Neural cell (in vitro differentiated cells): Measurements from ENCODE around the gene ARL15. TPM values are rescaled to one million over a fixed set of nuclear protein-coding genes. Genes with fewer than 3 reads are reported as not detected.

Source experiments
- H2AFZ ChIP-seq: fragments of 200-600, 300-800 bp; sonication (generic), shearing (Covaris generic); 2 replicates; pipeline ENCODE4 v1.6.0; 2014; ENCODE audit warnings: low read depth, mild to moderate bottlenecking, antibody characterized with exemption, low read length, moderate library complexity
- H3F3A ChIP-seq: fragments of 200-600 bp; shearing (Covaris generic); 2 replicates; pipeline ENCODE4 v1.6.1; 2016; ENCODE audit warnings: mild to moderate bottlenecking, moderate library complexity, mixed read lengths, antibody characterized with exemption, low read length; ENCODE audit not compliant: insufficient read depth, poor library complexity, severe bottlenecking
- H3K27ac ChIP-seq: fragments of 200-600, 300-800 bp; sonication (generic), shearing (Covaris generic); 2 replicates; pipeline ENCODE4 v1.5.1; 2014; ENCODE audit warnings: mild to moderate bottlenecking, low read length, moderate library complexity
- H3K27me3 ChIP-seq: fragments of 300-800, 200-600 bp; sonication (generic), shearing (Covaris generic); 2 replicates; pipeline ENCODE4 v1.6.0; 2014; ENCODE audit warnings: mild to moderate bottlenecking, low read depth, low read length, moderate library complexity; ENCODE audit not compliant: insufficient read depth
- H3K36me3 ChIP-seq: fragments of 300-800, 200-600 bp; sonication (generic), shearing (Covaris generic); 2 replicates; pipeline ENCODE4 v1.5.1; 2014; ENCODE audit warnings: mild to moderate bottlenecking, antibody characterized with exemption, low read length, moderate library complexity; ENCODE audit not compliant: insufficient read depth
- H3K4me2 ChIP-seq: fragments of 300-800, 200-600 bp; sonication (generic), shearing (Covaris generic); 2 replicates; pipeline ENCODE4 v1.6.0; 2014; ENCODE audit warnings: mild to moderate bottlenecking, low read length
- H3K4me3 ChIP-seq: fragments of 300-800, 200-600 bp; sonication (generic), shearing (Covaris generic); 2 replicates; pipeline ENCODE4 v1.5.1; 2014; ENCODE audit warnings: mild to moderate bottlenecking, low read length, moderate library complexity
- H3K79me2 ChIP-seq: fragments of 200-600 bp; shearing (Covaris generic); replicated peaks from 2 replicates; pipeline ENCODE4 v1.6.0; 2014; ENCODE audit warnings: mild to moderate bottlenecking, low read length, moderate library complexity; ENCODE audit not compliant: insufficient read depth
- H3K9ac ChIP-seq: fragments of 300-800, 200-600 bp; sonication (generic), shearing (Covaris generic); 2 replicates; pipeline ENCODE4 v1.6.1; 2016; ENCODE audit warnings: mild to moderate bottlenecking, low read length, mixed read lengths
- H3K9me2 ChIP-seq: fragments of 200-600 bp; shearing (Covaris generic); 2 replicates; pipeline ENCODE4 v1.6.1; 2016; ENCODE audit warnings: mild to moderate bottlenecking, low read length, mixed read lengths; ENCODE audit not compliant: insufficient read depth
- H3K9me3 ChIP-seq: fragments of 200-600, 300-800 bp; sonication (generic), shearing (Covaris generic); 2 replicates; pipeline ENCODE4 v1.6.1; 2016; ENCODE audit warnings: mild to moderate bottlenecking, mixed run types, low read length, moderate library complexity, mixed read lengths
- H4K20me1 ChIP-seq: fragments of 200-600 bp; shearing (Covaris generic); 2 replicates; pipeline ENCODE4 v1.6.1; 2016; ENCODE audit warnings: mild to moderate bottlenecking, mixed run types; ENCODE audit not compliant: insufficient read depth
- EP300 ChIP-seq: fragments of 450-650 bp; conservative IDR thresholded peaks from 2 replicates; pipeline ENCODE4 v1.6.1; 2014; ENCODE audit warnings: antibody characterized with exemption, mild to moderate bottlenecking, moderate library complexity; ENCODE audit not compliant: poor library complexity, severe bottlenecking
- EZH2 ChIP-seq: fragments of 200-600, 300-800 bp; shearing (Covaris generic), sonication (generic); IDR thresholded peaks from 2 replicates; pipeline ENCODE4 v1.6.1; 2014; ENCODE audit warnings: antibody characterized with exemption, low read length, borderline replicate concordance, mild to moderate bottlenecking; ENCODE audit not compliant: insufficient read depth, poor library complexity, severe bottlenecking
- MXI1 ChIP-seq: fragments of 450-650 bp; conservative IDR thresholded peaks from 2 replicates; pipeline ENCODE4 v1.6.1; 2014; ENCODE audit warnings: antibody characterized with exemption, mild to moderate bottlenecking; ENCODE audit not compliant: poor library complexity, severe bottlenecking
- POLR2AphosphoS5 ChIP-seq: IDR thresholded peaks from 2 replicates; pipeline ENCODE4 v1.6.1; 2012
- RAD21 ChIP-seq: fragments of 450-650 bp; conservative IDR thresholded peaks from 2 replicates; pipeline ENCODE4 v1.6.1; 2014; ENCODE audit warnings: antibody characterized with exemption, mild to moderate bottlenecking, moderate library complexity
- SMC3 ChIP-seq: fragments of 450-650 bp; conservative IDR thresholded peaks from 2 replicates; pipeline ENCODE4 v1.6.1; 2014; ENCODE audit warnings: antibody characterized with exemption, mild to moderate bottlenecking, moderate library complexity; ENCODE audit not compliant: poor library complexity
- TAF1 ChIP-seq: IDR thresholded peaks from 2 replicates; pipeline ENCODE4 v1.6.1; 2012; ENCODE audit warnings: low read depth
- polyA plus RNA-seq: library from polyadenylated mRNA; depleted of rRNA; stranded (reverse); fragments of >200 nt; gene quantifications from 2 replicates; pipeline ENCODE4 v1.2.3, GENCODE V29; 2014
- TF ChIP-seq, protein P1 (sequence below): fragments of 450-650 bp; IDR thresholded peaks from 2 replicates; pipeline ENCODE4 v1.5.1; 2014; ENCODE audit warnings: antibody characterized with exemption, mild to moderate bottlenecking, moderate library complexity; ENCODE audit not compliant: poor library complexity, severe bottlenecking
- TF ChIP-seq, protein P2 (sequence below): IDR thresholded peaks from 2 replicates; pipeline ENCODE4 v1.6.1; 2012; ENCODE audit warnings: borderline replicate concordance

ARL15 gene
- polyA plus RNA-seq, 1 donor from 2014 or later = 51.9 TPM

DNA sequence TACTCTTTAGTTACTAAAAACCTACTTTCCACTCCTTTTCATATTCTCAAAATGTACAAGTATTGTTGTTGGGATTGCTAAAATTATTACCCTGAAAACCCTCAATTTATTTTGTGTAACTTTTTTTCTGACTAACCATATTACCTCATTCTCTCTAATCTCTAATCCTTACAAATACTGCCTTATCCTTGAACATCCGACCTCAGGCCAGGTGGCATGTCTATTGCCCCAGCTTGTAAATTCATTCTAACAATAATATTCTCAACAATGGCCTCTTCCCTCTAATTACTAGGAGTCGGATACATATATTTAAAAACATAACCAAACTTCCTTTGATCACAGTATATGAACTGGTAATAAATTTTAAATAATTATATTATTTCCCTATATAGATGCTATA, 25.8 kb downstream of the ARL15 start:
- Histone ChIP-seq H3K27me3 (no peaks in the 10 kb centered on the region), H3K9me3 (no peaks in the 10 kb centered on the region), H3K36me3 (no peaks in the 10 kb centered on the region), H3K4me2 (no peak overlapping the region), H2AFZ (no peak overlapping the region), H3K9me2 (no peaks in the 10 kb centered on the region), H3K27ac (no peak overlapping the region), H4K20me1 (no peaks in the 10 kb centered on the region), H3K9ac (no peak overlapping the region), H3K4me3 (no peak overlapping the region), H3F3A (no peaks in the 10 kb centered on the region), H3K79me2 (no peaks in the 10 kb centered on the region)
- no peak for TF ChIP-seq MXI1
- TF ChIP-seq, protein P1, sequence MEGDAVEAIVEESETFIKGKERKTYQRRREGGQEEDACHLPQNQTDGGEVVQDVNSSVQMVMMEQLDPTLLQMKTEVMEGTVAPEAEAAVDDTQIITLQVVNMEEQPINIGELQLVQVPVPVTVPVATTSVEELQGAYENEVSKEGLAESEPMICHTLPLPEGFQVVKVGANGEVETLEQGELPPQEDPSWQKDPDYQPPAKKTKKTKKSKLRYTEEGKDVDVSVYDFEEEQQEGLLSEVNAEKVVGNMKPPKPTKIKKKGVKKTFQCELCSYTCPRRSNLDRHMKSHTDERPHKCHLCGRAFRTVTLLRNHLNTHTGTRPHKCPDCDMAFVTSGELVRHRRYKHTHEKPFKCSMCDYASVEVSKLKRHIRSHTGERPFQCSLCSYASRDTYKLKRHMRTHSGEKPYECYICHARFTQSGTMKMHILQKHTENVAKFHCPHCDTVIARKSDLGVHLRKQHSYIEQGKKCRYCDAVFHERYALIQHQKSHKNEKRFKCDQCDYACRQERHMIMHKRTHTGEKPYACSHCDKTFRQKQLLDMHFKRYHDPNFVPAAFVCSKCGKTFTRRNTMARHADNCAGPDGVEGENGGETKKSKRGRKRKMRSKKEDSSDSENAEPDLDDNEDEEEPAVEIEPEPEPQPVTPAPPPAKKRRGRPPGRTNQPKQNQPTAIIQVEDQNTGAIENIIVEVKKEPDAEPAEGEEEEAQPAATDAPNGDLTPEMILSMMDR = no peak
- no peak for TF ChIP-seq TAF1
- TF ChIP-seq SMC3 = no peak
- no peak for TF ChIP-seq RAD21
- TF ChIP-seq, protein P2, sequence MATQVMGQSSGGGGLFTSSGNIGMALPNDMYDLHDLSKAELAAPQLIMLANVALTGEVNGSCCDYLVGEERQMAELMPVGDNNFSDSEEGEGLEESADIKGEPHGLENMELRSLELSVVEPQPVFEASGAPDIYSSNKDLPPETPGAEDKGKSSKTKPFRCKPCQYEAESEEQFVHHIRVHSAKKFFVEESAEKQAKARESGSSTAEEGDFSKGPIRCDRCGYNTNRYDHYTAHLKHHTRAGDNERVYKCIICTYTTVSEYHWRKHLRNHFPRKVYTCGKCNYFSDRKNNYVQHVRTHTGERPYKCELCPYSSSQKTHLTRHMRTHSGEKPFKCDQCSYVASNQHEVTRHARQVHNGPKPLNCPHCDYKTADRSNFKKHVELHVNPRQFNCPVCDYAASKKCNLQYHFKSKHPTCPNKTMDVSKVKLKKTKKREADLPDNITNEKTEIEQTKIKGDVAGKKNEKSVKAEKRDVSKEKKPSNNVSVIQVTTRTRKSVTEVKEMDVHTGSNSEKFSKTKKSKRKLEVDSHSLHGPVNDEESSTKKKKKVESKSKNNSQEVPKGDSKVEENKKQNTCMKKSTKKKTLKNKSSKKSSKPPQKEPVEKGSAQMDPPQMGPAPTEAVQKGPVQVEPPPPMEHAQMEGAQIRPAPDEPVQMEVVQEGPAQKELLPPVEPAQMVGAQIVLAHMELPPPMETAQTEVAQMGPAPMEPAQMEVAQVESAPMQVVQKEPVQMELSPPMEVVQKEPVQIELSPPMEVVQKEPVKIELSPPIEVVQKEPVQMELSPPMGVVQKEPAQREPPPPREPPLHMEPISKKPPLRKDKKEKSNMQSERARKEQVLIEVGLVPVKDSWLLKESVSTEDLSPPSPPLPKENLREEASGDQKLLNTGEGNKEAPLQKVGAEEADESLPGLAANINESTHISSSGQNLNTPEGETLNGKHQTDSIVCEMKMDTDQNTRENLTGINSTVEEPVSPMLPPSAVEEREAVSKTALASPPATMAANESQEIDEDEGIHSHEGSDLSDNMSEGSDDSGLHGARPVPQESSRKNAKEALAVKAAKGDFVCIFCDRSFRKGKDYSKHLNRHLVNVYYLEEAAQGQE = no peak
- TF ChIP-seq EP300 = no peak
- TF ChIP-seq EZH2 = no peak
- TF ChIP-seq POLR2AphosphoS5 = no peak

DNA sequence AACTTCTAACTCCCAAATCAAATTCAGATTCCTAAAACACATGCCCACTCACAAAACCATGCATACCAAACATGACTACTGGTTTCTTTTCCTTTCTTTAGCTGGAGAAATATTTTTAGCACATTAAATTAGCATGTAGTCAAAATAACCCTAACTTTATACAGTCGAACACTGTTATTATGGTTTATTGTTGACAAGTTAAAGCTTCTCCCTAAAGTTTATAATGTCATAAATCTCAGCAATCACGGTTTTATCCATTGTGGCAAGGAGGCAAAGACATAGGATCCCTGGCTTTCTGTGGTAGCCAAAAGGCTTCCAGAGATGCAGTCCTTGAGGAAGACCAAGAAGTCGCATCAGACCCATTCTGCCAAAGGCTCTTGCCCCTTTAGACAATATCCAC, 27.5 kb downstream of the ARL15 start:
- H4K20me1 ChIP-seq = no peaks in the 10 kb centered on the region
- H3F3A ChIP-seq = no peaks in the 10 kb centered on the region
- H3K27me3 ChIP-seq = no peaks in the 10 kb centered on the region
- H3K9ac ChIP-seq = no peak overlapping the region
- H3K9me2 ChIP-seq = no peaks in the 10 kb centered on the region
- no peaks in the 10 kb centered on the region for H3K79me2 ChIP-seq
- H3K4me2 ChIP-seq = no peak overlapping the region
- H3K27ac ChIP-seq = no peak overlapping the region
- H3K4me3 ChIP-seq = no peak overlapping the region
- H3K36me3 ChIP-seq = no peaks in the 10 kb centered on the region
- H2AFZ ChIP-seq = no peak overlapping the region
- H3K9me3 ChIP-seq = no peaks in the 10 kb centered on the region
- TF ChIP-seq RAD21 (no peak), TAF1 (no peak), SMC3 (no peak), EZH2 (no peak), EP300 (no peak), MXI1 (no peak), POLR2AphosphoS5 (no peak)
- TF ChIP-seq, protein P2 = no peak
- TF ChIP-seq, protein P1 = no peak
